ENCODE results near the gene INTS6.

- TF ChIP-seq CTCF (IDR thresholded peaks at IDR 0.05) (no peak), POLR2A (IDR thresholded peaks at IDR 0.05) (no peak)
Measured at GRCh38 chr13:51371768-51372399, 81.0 kb downstream of the INTS6 start.
